Ramos (cell line): ENCODE measurements around the gene GLRX3.
"Not testable (repeated sequence)": the region's sequence is repeated elsewhere in the genome, so short reads cannot be mapped to it uniquely, and the experiment has no call there.

Experiments used
- in situ Hi-C: fragments of 300-500 bp; cut with MboI; formaldehyde crosslinking; loops from one replicate; pipeline ENCODE4 v1.14.3; 2022; ENCODE audit warnings: low sequenced_read_pairs; ENCODE audit not compliant: unreplicated experiment

Gene GLRX3

GRCh38 chr10:130136226-130137089 is at the start of gene GLRX3:
Gene GLRX3, plus strand, starts transcription at chr10:130136391. Its CDS starts 30 bp downstream, at chr10:130136421.
- in situ Hi-C loops, result no loop called here

DNA sequence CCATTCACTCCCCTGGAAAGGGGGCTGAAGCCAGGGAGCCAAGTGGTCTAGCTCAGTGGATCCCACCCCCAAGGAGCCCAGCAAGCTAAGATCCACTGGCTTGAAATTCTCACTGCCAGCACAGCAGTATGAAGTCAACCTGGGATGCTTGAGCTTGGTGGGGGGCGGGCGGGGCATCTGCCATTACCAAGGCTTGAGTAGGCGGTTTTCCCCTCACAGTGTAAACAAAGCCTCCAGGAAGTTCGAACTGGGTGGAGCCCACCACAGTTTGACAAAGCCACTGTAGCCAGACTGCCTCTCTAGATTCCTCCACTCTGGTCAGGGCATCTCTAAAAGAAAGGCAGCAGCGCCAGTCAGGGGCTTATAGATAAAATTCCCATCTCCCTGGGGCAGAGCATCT is 45.6 kb upstream of the GLRX3 start:
- in situ Hi-C loops, result not testable (repeated sequence)

DNA sequence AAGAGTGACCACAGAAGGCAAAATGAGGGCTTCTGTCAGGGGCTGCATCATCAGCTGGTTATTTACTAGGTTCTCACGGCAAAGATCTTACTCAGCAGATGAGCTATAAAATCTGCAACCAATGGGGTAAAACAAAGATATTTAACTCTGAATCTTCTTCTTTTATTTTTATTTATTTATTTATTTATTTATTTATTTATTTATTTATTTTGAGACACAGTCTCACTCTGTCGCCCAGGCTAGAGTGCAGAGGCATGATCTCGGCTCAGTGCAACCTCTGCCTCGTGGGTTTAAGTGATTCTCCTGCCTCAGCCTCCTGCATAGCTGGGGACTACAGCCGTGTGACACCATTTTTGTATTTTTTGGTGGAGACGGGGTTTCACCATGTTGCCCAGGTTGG is 36.8 kb upstream of the GLRX3 start:
- in situ Hi-C loops, result no loop called here

DNA sequence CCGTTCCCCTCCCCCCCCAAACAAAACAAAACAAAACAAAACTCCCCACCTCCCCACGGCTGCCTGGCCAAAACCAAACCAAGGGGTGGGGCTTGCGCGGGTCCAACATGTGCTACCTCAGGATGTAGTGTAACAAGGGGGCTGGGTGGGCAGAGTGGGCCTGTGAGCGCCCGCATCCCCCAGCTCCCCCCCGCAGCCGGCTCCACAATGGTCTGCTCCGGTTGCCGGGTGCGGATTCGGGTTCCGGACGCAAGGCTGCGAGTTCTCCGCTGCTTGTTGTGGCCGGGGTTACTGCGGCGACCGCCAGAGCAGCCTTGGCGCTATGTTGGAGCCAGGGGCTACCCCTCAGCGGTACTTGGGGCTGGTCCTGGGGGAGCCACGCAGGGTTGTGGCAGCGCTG is 30.5 kb upstream of the GLRX3 start:
- in situ Hi-C loops, result loop anchor here (25.0 kb wide), 1 partner anchor 218 kb away; no protein-coding TSS in a partner anchor

- in situ Hi-C loops, result loop anchor here (25.0 kb wide), 1 partner anchor 221 kb away; no protein-coding TSS in a partner anchor
These were observed 28.0 kb upstream of the GLRX3 start for GRCh38 chr10:130108146-130108545.

DNA sequence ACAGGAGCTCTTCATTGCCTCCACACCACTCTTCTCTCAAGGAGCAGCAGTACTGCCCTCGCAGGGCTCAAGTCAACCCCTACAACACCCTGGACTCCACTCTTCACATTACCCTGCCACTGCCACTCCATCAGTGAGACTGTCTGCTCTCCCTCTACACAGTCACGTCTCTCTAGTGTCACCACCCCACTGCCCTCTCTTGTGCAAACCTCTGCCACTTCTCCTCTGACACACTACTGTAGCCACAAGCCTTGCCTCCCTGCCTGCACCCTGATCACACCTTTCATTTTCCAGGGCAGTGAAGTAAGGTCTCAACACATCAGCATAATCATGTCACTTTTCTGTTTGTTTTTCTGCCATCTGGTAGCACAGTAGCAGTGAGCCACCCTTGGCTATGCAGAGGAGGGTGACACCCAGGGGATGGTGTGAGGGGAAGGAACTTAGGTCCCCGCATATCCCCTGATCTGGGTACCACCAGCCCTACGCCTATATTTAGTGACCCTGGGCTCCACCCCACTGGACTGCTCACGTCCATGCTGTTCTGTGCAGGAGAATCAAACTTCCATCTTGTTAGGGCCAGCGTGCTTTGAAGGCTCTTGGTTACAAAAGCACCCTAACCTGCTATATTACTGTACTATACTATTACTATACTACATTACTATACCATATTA is 27.1 kb upstream of the GLRX3 start:
- in situ Hi-C loops, result loop anchor here (25.0 kb wide), 1 partner anchor 222 kb away; no protein-coding TSS in a partner anchor

GRCh38 chr10:130109796-130110245 is 26.4 kb upstream of the GLRX3 start:
- in situ Hi-C loops, result loop anchor here (25.0 kb wide), 1 partner anchor 223 kb away; no protein-coding TSS in a partner anchor

DNA sequence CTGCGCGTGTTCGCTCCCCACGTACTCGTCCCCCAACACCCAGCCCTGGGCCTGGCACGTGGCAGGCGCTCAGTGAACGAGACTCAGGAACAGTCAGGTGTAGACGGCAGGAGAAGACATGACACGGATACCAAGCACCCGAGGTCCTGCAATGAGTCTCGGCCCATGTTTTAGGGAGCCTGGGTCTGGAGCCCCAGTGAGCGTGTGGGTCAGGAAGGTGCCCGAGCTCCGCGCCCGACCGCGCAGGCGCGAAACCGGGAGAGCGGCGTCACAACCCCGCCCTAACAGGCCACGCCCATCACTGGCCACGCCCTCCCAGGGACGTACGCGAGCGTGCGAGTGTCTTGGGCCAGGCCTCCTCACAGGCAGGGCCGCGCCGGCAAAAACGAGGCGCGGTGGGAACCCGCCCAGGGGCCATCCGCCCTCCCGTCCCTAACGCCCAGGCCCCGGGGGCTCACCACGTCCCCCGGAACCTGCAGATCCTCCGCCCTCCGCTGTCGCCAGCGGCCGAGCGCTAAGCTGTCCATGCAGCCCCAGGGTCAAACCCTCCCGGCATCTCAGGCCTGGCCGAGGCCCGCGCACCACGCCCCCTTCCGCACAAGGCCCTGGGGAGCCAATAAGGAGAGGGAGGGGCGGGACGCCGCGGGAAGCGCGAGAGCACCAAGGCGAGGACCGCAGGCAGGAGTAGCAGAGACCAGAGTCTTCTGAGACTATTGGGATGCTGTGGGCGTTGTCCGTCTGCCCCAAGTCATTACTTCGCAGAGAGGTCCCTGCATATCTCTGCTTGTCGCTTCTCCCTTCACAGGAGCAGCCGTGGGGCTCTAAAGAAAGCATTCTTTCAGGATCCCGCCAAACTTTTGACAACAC is 25.7 kb upstream of the GLRX3 start, which contains the start of gene C10orf143:
C10orf143 (minus strand) TSS at position 585 of the 867 bp plus-strand sequence; CDS start at position 527, 58 bp downstream.
- in situ Hi-C loops, result loop anchor here (25.0 kb wide), 1 partner anchor 223 kb away; no protein-coding TSS in a partner anchor

DNA sequence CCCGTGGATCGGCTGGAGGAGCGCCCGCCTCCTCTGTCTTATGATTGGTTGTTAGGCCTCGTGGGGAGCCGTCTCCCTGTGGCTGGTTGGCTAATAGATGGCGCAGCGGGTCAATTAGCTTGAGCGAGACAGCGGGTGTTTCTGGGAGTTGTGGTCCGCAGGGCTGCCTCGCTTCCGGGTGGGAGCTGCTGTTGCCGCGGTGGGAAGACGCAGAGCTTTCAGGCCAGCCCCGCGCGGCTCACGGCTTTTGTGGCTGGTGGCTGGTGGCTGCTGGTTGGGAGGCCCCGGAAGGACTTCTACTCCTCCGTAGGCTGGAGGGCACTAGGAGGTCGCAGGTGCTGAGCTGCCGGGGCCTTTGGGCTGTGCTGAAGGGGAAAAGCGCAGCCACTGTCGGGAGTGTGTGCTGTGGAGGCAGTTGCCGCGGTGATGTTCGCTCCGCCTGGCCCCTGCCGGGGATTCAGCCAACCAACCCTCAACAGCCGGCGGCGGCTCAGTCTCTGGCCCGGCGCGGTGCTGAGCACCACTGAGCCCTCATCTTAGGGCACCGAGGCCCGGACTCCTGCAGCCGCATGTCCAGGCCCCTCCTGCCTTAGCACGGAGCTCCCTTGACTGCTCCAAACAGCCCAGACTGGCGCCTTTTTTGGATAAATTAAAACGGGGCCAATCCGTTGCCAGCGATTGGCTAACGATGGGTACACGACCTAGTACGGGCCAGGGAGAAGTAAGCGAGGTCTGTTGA is 24.9 kb upstream of the GLRX3 start:
- in situ Hi-C loops, result loop anchor here (25.0 kb wide), 1 partner anchor 224 kb away; no protein-coding TSS in a partner anchor

- in situ Hi-C loops, result loop anchor here (25.0 kb wide), 1 partner anchor 225 kb away; no protein-coding TSS in a partner anchor
These were observed 24.4 kb upstream of the GLRX3 start for GRCh38 chr10:130111852-130112180.

GRCh38 chr10:130112821-130113220 is 23.4 kb upstream of the GLRX3 start:
- in situ Hi-C loops, result loop anchor here (25.0 kb wide), 1 partner anchor 226 kb away; no protein-coding TSS in a partner anchor

DNA sequence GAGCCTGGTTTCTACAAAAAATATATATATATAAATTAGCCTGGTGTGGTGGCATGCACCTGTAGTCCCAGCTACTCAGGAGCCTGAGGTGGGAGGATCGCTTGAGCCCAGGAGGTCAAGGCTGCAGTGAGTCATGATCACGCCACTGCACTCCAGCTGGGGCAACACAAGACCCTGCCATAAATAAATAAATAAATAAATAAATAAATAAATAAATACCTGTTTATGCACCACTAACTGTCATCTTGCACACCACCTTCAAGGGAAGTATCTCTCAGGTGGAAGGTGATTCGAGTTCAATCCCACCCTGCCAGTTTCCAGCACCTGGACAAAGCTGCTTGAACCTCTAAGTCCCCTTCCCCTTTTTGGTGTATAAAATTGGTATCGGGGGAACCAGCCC is 19.2 kb upstream of the GLRX3 start:
- in situ Hi-C loops, result loop anchor here (25.0 kb wide), 1 partner anchor 230 kb away; no protein-coding TSS in a partner anchor

DNA sequence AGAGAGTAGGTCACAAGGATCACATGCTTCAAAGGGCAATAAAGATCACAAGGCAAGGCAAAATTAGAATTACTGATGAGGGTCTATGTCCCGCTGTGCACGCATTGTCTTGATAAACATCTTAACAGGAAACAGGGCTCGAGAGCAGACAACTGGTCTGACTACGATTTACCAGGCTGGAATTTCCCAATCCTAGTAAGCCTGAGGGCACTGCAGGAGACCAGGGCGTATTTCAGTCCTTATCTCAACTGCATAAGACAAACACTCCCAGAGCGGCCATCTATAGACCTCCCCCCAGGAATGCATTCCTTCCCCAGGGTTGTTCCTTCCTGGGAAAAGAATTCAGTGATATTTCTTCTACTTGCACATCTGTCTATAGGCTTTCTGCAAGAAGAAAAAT is 18.7 kb upstream of the GLRX3 start:
- in situ Hi-C loops, result loop anchor here (25.0 kb wide), 1 partner anchor 230 kb away; no protein-coding TSS in a partner anchor

DNA sequence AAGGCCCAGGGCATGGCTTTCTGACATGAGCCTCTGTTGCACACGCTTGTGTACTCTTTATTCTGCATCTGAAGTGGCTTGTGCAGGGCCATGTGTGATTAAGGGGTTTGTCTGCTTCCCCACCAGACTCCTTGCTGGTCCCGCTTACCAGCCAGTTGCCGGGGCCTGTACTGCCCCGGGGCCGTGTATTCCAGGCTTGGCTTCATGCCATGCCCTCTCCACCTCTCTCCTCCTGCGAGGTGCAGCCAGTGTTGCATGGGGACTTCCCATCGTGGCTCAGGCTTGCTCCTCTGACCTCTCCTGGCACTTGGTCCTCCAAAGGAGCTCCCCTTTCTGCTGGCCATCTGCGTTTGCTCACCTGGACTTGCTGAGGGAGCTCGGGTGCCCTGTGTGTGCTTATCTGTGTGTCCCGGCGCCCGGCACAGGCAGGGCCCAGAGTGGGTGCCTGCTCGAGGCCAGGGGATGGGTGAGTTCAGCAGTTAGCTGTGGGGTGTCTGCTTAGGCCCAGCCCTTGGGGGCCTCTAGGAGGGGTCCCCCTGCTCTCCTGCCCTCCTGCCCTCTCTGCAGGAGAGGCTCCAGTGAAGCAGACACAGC is 14.6 kb upstream of the GLRX3 start:
- in situ Hi-C loops, result loop anchor here (25.0 kb wide), 1 partner anchor 234 kb away; no protein-coding TSS in a partner anchor

GRCh38 chr10:130127364-130128061 is 8.7 kb upstream of the GLRX3 start:
- in situ Hi-C loops, result no loop called here

- in situ Hi-C loops, result no loop called here
These were observed 8.0 kb upstream of the GLRX3 start for GRCh38 chr10:130128062-130128781.

- in situ Hi-C loops, result no loop called here
These were observed 7.3 kb upstream of the GLRX3 start for GRCh38 chr10:130128922-130129321.
